Measurements from ENCODE around the gene TMEM184B.

The TMEM184B gene

DNA sequence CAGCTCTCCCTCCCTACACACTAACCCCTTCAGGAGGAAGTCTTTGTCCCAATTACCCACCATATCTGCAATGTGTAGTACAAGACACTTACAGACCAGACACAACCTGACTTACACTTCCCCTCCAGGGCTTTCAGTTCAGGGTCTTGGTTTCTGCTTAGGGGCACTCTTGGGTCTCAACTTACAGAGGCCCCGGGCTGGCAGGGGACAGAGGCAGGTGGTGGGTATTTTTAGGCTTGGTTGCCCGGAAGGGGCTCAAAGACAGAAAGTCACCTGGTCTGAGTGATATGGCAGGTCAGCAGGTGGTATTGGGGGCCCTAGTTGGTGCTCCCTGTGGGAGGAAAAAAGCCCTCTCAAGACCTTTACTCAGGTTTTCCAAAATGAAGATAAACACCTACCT lies 3.4 kb upstream of the TMEM184B start:
- H3K4me3 ChIP-seq (ENCODE audit: low read depth, low read length): no peak overlapping the region

GRCh38 chr22:38273135-38273826 lies 471 bp upstream of the TMEM184B start:
- TF ChIP-seq, protein P1, sequence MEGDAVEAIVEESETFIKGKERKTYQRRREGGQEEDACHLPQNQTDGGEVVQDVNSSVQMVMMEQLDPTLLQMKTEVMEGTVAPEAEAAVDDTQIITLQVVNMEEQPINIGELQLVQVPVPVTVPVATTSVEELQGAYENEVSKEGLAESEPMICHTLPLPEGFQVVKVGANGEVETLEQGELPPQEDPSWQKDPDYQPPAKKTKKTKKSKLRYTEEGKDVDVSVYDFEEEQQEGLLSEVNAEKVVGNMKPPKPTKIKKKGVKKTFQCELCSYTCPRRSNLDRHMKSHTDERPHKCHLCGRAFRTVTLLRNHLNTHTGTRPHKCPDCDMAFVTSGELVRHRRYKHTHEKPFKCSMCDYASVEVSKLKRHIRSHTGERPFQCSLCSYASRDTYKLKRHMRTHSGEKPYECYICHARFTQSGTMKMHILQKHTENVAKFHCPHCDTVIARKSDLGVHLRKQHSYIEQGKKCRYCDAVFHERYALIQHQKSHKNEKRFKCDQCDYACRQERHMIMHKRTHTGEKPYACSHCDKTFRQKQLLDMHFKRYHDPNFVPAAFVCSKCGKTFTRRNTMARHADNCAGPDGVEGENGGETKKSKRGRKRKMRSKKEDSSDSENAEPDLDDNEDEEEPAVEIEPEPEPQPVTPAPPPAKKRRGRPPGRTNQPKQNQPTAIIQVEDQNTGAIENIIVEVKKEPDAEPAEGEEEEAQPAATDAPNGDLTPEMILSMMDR (IDR thresholded peaks at IDR 0.05; ENCODE audit: low read depth, low read length): no peak
- Histone ChIP-seq H3K27me3 (ENCODE audit: insufficient read depth, low read depth, severe bottlenecking) (no peaks in the 10 kb centered on the region), H3K27ac (peak overlapping the region; percentile 79), H3K9me3 (ENCODE audit: severe bottlenecking) (no peaks in the 10 kb centered on the region), H3K4me3 (ENCODE audit: low read depth, low read length) (peak overlapping the region; percentile 55), H3K36me3 (peaks cover 9% of the 10 kb centered on the region)
- DNase-seq: no peak

More for the DNA sequence above, 3.4 kb upstream of the TMEM184B start:
- no peaks in the 10 kb centered on the region for H3K9me3 ChIP-seq (ENCODE audit: severe bottlenecking)
- TF ChIP-seq, protein P1 (IDR thresholded peaks at IDR 0.05; ENCODE audit: low read depth, low read length): no peak
- no peaks in the 10 kb centered on the region for H3K27me3 ChIP-seq (ENCODE audit: insufficient read depth, low read depth, severe bottlenecking)
- no peak for DNase-seq
- no peak overlapping the region for H3K27ac ChIP-seq
- H3K36me3 ChIP-seq: peaks cover 3% of the 10 kb centered on the region

DNA sequence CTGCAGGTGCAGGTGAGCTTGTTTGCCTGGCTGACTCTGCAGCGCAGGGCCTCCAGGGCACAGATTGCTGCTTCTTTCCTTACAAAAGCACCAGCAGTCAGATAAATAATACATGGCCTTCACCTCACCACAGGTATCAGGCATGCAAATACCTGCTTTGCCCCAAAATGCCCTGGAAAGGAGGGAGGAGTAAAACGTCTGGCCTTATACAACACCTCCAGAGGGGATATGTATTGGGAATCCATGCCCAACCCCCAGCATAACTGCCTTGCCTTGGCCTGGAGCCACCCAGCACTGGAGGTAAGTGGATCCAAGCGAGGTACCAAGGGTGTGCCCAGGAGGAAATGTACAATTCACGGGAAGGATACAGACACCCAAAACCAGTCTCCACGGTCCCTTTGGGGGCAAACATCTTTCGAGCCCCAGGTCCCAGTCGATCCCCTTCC lies 860 bp downstream of the TMEM184B start:
- TF ChIP-seq, protein P1 (IDR thresholded peaks at IDR 0.05; ENCODE audit: low read depth, low read length): no peak
- Histone ChIP-seq H3K27me3 (ENCODE audit: insufficient read depth, low read depth, severe bottlenecking) (no peaks in the 10 kb centered on the region), H3K27ac (no peak overlapping the region; the same call in 1 of the 2 replicates), H3K4me3 (ENCODE audit: low read depth, low read length) (peak overlapping the region; percentile 67), H3K9me3 (ENCODE audit: severe bottlenecking) (no peaks in the 10 kb centered on the region), H3K36me3 (peaks cover 9% of the 10 kb centered on the region)
- no peak for DNase-seq

DNA sequence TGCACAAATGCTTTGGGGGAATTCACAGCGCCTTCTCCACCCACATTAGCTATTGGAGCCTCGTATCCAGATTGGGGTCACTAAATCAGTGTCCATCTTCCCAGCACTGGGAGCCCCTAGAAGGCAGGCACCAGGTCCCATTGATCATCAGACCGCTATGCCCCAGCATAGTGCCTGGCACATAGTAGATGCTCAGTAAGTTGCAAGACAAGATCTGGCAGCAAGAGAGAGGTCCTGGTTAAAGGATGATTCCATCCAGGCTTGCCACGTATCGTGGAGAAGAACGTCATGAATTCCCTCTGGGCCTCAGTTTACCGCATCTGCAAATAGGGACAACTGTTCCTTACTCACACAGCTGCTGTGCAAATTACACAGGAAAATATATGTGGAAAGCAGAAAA lies 1.7 kb downstream of the TMEM184B start:
- no peaks in the 10 kb centered on the region for H3K9me3 ChIP-seq (ENCODE audit: severe bottlenecking)
- no peak for DNase-seq
- peaks cover 9% of the 10 kb centered on the region for H3K36me3 ChIP-seq
- TF ChIP-seq, protein P1 (IDR thresholded peaks at IDR 0.05; ENCODE audit: low read depth, low read length): no peak
- no peak overlapping the region for H3K27ac ChIP-seq
- no peaks in the 10 kb centered on the region for H3K27me3 ChIP-seq (ENCODE audit: insufficient read depth, low read depth, severe bottlenecking)
- no peak overlapping the region for H3K4me3 ChIP-seq (ENCODE audit: low read depth, low read length)

GRCh38 chr22:38270091-38270992 lies 2.5 kb downstream of the TMEM184B start:
- no peak overlapping the region for H3K4me3 ChIP-seq (ENCODE audit: low read depth, low read length)
- H3K9me3 ChIP-seq (ENCODE audit: severe bottlenecking): no peaks in the 10 kb centered on the region
- no peaks in the 10 kb centered on the region for H3K27me3 ChIP-seq (ENCODE audit: insufficient read depth, low read depth, severe bottlenecking)
- H3K27ac ChIP-seq: no peak overlapping the region
- H3K36me3 ChIP-seq: peaks cover 9% of the 10 kb centered on the region
- TF ChIP-seq, protein P1 (IDR thresholded peaks at IDR 0.05; ENCODE audit: low read depth, low read length): no peak
- DNase-seq: no peak

Data from WERI-Rb-1 (cell line).